Breast epithelium (tissue), 3 donors: ENCODE results near the gene DPY19L3.
"Not testable (repeated sequence)": the region's sequence is repeated elsewhere in the genome, so short reads cannot be mapped to it uniquely, and the experiment has no call there.

ENCODE experiments used
- POLR2AphosphoS5 ChIP-seq, 3 donors: sonication (generic); formaldehyde crosslinking; IDR thresholded peaks; one replicate each; pipeline ENCODE4 v1.6.1; 2017; ENCODE audit warnings: antibody characterized with exemption in 3 of 3
- TF ChIP-seq, protein P1 (sequence below), 3 donors: fragments of 450-650 bp; IDR thresholded peaks; one replicate each; pipeline ENCODE4 v1.5.1; 2016 to 2017; ENCODE audit warnings: antibody characterized with exemption in 3 of 3, mild to moderate bottlenecking in 3 of 3, moderate library complexity in 3 of 3

DNA sequence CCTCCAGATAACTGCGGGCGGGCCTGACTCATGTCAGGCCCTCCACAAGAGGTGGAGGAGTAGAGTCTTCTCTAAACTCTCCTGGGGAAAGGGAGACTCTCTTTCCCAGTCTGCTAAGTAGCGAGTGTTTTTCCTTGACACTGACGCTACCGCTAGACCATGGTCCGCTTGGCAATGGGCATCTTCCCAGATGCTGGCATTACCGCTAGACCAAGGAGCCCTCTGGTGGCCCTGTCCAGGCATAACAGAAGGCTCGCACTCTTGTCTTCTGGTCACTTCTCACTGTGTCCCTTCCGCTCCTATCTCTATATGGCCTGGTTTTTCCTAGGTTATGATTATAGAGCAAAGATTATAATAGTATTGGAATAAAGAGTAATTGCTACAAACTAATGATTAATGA, 28.5 kb upstream of the DPY19L3 start:
- not testable (repeated sequence) for TF ChIP-seq POLR2AphosphoS5 (IDR thresholded peaks at IDR 0.05)
- TF ChIP-seq, protein P1, sequence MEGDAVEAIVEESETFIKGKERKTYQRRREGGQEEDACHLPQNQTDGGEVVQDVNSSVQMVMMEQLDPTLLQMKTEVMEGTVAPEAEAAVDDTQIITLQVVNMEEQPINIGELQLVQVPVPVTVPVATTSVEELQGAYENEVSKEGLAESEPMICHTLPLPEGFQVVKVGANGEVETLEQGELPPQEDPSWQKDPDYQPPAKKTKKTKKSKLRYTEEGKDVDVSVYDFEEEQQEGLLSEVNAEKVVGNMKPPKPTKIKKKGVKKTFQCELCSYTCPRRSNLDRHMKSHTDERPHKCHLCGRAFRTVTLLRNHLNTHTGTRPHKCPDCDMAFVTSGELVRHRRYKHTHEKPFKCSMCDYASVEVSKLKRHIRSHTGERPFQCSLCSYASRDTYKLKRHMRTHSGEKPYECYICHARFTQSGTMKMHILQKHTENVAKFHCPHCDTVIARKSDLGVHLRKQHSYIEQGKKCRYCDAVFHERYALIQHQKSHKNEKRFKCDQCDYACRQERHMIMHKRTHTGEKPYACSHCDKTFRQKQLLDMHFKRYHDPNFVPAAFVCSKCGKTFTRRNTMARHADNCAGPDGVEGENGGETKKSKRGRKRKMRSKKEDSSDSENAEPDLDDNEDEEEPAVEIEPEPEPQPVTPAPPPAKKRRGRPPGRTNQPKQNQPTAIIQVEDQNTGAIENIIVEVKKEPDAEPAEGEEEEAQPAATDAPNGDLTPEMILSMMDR (IDR thresholded peaks at IDR 0.05) = peak in 1 of 3 donors; percentile 21
